ENCODE results near the gene UBC.
"Not testable (repeated sequence)": the region's sequence is repeated elsewhere in the genome, so short reads cannot be mapped to it uniquely, and the experiment has no call there.

The UBC gene

DNA sequence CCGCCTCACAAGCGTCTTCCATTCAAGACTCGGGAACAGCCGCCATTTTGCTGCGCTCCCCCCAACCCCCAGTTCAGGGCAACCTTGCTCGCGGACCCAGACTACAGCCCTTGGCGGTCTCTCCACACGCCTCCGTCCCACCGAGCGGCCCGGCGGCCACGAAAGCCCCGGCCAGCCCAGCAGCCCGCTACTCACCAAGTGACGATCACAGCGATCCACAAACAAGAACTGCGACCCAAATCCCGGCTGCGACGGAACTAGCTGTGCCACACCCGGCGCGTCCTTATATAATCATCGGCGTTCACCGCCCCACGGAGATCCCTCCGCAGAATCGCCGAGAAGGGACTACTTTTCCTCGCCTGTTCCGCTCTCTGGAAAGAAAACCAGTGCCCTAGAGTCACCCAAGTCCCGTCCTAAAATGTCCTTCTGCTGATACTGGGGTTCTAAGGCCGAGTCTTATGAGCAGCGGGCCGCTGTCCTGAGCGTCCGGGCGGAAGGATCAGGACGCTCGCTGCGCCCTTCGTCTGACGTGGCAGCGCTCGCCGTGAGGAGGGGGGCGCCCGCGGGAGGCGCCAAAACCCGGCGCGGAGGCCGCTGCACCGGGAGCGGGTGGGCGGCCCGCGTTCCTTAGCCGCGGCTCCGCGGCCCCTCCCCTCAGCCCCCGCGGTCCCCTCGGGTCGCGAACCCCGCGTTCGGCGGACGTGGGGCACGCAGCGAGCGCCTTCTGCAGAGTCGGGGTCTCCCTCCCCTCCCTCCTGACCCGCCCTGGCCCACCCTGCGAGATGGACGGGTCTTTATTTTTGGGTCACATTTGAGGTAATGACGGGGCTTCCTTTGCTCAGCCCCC lies at the start of gene UBC:
UBC (minus strand) TSS at position 259 of the 847 bp plus-strand sequence. CDS start 879 bp downstream, outside the sequence.
- no peak for DNase-seq

DNA sequence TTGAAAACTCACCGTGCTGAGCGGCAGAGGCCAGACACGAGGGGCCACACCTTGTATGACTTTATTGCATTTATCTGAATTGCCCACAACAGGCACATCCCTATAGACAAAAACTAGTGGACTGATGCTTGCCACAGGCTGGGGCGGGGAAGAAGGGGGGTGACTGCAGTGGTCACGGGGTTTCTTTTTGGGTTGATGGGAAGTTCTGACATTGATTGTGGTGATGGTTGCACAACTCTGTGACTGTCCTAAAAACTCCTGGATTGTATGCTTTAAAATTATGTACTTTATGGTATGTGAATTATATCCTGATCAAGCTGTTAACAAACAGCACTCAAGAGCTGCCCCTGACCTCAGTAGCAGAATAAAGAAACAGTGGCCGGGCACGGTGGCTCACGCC lies 48.8 kb upstream of the UBC start:
- no peak for DNase-seq

DNA sequence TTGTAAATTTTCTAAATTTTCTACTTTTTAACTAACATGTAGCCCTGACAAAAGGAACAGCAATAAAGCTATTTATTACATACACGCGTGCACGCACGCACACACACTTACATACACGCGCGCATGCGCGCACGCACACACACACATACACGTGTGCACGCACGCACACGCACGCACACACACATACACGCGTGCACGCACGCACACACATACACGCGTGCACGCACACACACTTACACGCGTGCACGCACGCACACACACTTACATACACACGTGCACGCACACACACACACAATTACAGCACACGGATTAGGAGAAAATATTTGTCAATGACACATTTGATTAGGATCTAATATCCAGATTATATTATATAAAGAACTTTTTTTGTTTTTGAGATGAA lies 46.6 kb upstream of the UBC start:
- DNase-seq, result no peak

DNA sequence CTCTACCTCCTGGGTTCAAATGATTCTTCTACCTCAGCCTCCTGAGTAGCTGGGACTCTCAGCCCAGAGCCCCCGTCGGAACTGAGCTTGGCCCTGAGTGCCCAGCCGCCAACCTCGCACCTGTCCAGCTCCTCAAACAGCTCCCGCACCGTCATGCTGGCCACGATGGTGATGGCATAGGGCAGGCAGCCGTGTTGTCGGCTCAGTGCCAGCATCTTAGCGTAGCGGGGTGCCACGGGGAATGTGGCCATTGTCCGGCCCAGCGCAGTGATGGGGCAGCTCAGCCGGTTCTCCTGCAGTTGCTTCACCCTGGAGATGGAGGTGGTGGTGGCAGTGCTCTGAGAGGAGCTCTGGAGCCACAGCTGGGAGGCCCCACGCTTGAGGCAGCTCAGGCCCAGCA lies 42.1 kb upstream of the UBC start:
- DNase-seq, result no peak

DNA sequence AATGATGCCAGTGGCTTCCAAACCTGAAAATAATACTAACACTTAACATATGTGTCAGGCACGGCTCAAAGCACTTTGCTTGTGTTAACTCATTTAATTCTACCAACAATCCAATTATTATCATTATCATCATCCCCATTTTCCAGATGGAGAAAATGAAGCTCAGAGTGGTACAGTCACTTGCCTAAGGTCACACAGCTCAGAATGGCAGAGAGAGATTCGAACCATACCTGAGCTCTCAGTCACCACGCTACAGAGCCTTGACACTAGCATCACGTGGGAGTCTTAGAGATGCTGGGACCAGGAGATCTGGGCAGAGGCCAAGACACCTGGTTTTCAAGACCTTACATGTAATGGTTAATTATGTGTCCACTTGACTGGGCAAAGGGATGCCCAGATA lies 40.3 kb upstream of the UBC start:
- DNase-seq, result no peak

DNA sequence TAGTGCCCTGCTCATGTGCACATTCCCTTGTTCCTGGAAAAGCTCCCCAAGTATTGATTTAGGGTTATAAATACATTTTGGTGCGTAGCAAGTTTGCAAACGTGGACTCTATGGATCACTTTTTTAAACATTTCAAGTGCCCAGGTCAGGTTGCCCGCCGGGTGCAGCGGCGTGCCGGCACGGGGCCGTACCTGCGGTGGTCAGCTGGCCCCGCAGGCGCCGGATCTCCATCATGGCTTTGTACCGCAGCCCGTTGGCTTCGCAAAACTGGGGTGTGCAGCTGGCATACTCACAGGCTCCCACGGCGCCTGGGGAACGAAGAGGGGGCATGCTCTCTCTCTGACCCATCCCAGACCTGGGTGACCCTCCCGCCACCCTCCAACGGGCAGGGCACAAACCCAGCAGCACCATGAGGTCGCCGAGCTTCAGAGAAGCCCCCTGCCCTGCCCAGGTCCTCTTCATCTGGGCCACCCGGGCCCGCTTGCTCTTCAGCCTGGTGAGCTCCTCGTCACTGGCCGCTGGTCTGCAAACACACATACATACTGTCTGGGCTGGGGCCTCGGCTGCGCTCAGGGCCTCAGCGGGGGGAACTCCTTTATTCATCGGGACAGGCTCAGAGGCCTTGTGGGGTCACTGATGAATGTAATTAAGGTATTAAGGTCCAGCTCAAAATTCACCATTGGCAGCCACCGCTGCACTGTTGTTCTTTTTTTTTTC lies 39.4 kb upstream of the UBC start:
- no peak for DNase-seq

DNA sequence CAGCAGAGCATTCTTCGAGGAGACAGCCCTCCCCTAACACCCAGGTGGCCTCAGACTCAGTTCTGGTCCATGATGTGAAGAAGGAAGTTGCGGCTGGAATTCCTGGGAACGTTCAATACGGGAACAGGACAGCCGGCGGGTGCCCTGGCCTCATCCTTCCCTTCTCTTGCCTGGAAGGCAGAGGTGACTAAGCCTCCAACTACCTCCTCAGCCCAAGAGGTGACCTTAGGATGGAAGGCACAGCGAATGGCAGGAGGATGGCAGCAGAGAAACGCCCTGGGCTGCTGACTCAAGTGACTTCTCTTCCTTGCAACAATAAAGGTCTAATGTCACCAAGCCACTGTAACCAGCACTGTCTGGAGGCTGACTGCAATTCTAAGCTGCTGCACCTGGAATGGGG lies 38.4 kb upstream of the UBC start:
- no peak for DNase-seq

DNA sequence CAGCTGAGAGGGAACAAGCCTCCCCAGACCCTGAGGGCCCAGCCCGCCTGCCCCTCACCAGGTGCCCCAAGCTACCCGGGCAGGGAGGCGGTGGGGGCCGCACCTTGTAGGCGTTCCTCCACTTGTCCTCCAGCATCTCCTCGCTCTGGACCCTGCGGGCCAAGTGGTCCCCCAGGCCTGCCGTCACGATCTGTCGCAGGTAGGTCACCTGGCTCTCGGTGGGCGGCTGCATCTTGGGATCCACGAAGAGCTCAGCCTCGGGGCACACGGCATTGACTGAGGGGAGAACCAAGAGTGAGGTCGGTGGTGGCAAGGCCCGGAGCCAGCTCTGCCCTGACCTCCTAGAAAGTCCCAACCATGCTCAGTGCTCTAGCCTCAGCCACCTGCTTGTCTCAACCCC lies 37.8 kb upstream of the UBC start:
- no peak for DNase-seq

DNA sequence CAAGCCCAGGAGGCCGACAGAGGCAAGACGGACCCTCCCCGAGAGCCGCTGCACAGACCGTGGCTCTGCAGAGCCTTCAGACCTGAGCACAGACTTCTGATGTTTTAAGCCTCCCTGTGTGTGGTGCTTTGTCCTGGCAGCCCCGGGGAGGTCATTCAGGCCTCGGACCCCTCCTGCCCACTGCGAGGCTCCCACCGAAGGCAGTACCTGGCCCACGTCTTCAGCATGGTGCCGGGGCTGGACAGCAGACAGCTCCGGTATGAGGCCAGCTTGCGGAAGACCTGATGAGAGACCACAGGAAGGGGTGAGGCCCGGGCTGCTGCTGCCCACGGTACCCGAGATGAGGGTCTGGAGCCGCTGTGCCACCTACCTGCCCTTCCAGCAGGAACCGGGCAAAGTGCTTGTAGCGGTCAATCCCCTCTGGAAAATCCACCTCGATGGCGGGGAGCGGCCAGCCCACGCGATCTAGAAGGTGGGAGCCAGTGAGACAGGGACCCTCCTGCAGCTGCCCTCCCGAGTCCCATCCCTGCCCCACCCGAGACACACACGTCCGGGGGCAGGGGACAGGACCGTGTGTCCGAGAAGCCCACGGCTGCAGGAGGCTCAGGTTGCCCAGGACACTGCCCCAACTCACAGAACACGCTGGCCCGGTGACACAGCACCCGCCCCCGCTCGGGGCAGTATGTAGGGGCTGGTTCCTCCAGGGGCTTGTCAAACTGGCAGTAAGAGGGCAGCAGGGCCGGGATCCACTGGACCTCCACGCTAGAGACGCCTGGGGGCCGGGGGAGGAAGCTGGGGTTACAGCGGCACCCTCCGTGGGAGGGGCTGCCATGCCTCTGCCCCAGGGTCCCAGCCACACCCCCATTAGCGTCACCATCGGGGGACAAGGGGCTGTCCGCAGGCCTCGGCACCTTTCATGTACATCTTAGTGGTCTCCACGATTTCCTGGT lies 35.6 kb upstream of the UBC start:
- DNase-seq, result no peak

DNA sequence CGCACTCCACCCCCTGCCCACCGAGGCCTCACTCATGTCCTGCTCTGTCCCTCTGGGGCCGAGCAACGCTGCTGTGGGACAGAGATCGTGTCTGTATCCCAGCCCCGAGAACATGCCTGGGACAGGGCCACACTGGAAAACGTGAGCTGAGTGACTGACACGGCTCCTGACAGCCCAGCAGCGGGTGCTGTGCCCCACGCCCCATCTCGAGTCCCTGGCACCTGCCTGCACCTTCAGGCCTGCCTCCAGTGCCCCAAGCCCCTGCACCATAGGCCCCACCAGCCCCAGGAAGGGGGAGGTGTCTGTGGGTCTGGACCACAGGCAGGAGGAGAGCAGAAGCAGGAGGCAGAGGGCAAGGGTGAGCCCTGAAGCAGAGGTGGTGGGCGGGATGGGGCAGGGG lies 34.6 kb upstream of the UBC start:
- no peak for DNase-seq

DNA sequence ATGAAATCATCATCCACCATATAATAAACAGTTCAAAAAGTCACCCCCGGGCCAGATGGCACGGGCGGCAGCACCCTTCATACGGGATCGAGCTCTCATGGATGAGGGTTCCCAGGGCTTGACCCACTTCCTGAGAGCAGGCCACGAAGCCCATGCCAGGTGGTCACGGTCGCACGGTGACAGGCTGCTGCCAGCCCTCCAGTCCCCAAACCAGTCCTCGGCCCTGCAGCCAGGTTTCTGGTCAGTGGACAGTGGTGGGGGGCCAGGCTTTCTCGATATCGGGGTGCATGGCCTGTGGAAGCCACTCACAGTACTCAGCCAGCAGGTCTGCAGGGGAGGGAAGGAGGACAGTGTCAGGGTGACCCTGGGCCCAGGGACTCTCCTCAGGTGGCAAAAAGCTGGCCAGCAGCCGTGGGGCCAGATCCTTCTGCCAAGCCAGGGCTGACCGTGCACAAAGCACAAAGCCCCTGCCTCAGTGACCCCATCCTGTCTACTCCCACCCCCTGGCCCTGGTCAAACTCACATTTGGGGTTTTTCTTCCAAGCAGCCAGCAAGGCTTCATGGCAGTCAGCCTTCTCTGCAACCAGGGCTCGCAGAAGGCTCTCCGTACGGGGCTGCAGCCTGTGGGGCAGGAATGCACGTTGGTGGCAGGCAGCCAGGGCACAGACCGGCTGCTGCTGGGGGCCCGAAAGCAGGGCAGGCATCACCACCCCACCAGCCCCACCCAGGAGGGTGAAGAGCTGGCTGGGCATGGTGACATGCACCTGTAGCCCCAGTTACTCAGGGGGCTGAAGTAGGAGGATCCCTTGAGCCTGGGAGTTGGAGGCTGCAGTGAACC lies 33.3 kb upstream of the UBC start:
- no peak for DNase-seq

DNA sequence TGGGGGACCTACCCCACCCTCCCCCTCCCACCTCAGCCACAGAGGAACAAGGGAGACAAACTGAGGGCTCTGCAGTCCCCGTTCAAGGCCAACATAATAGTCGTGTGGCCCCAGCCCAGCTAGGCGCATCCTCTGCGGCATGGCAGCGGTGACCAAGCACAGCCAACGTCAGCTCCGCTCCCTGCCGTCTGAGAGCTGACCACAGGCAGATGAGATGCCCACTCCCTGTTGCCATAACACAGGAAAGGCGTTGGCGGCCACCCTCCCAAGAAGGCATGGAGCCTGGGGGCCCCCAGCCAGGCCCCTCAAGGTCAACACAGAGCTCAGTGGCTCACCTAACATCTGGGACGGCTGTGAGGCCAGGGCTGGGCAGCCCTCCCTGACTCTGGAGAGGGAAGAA lies 32.6 kb upstream of the UBC start:
- no peak for DNase-seq

DNA sequence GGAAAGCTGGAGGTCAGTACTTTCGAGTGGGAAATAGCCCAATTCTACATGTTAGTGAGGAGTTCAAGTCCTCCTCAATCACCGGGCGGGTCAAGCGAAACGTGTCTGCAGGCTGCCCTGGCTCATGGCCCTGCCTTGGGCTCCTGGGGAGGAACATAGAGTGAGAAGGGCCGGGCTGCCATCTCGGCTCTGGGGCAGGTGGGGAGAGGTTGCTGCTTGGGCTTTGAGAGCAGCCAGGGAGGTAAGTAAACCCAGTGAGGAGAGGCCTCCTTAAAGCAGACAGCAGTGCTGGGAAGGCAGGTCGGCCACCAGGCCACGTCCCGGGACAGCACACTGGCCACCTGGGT lies 32.0 kb upstream of the UBC start:
- no peak for DNase-seq

DNA sequence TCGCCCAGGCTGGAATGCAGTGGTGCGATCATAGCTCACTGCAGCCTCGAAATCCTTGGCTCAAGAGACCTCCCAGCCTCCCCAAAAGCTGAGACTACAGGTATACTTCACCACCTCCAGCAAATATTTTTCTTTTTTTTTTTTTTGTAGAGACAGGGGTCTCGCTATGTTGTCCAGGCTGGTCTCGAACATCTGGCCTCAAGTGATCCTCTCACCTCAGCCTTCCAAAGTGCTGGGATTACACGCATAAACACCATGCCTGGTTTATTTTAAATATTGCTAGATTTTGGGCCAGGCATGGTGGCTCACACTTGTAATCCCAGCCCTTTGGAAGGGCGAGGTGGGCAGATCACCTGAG lies 26.7 kb upstream of the UBC start:
- no peak for DNase-seq

DNA sequence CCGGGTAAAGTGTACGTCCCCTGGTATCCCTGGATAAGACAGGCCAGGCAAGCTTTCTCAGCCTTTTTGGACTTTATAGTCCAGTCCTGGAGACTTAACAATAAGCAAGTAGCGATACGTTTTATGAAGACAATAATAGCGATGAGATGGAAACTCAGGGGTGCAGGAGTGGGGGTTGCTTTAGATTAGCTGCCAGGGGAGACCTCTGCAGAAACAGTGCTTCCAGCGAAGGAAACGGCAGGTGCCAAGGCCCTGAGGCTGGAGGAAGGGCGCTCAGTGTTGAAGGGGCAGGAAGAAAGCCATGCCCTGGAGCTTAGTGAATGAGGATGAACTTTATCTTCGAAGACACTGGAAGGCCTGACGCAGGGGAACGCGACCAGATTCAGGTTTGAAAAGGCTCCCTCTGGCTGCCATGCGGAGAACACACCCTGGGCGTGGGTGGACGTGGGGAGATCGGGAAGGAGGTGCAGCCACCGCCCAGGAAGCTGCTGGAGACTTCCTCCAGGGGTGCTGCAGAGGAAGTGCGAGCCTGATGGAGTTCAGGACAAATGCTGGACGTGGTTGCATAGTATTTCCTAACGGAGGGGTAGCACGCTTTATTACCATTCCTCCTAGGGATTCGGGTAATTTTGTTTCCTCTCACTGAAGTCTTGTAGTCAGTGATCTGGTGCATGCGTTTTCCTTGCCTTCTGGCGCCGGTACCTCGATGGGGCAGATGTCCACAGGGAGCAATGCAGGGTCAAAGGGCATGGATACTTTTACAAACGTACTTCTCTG lies 26.1 kb upstream of the UBC start:
- DNase-seq, result no peak

DNA sequence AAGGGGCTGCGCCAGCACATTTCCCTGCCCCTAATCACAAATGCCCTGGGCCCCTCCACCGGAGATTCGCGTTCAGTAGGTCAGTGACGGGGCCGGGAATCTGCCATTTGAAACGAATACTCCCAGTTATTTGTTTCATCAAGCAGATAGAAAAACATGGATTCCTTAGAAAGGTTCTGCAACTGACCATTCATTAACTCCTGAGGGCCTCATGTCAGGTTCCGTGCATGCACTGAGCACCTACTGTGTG lies 25.6 kb upstream of the UBC start:
- DNase-seq, result no peak

DNA sequence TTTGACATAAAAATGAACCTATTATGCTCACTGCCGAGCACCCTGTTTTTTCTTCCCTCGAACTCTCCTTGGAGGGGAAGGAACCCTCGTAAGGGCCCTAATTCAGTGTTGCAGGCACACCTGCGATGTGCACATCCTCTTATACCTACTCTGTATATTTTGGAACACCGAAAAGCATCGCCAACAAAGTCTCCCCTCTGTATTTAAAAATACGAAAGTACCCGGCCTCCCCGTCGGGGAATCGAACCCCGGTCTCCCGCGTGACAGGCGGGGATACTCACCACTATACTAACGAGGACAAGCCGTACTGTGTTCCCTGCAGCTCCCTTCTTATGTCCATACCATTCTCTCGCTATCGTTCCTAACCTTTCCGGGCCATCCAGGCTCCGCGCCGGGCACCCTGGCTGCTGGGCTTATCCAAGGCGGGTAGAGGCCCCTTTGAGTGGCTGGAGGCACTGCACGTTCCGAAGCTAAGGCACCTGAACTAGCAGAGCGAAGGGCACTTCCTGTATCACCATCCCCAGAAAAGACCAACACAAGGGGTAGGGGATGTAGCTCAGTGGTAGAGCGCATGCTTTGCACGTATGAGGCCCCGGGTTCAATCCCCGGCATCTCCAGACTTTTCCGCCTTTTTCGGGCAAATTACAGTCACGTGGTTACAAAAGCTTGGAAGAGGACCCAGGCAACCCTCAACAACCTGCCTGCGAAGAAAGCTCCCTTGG lies 25.1 kb upstream of the UBC start:
- DNase-seq, result no peak

DNA sequence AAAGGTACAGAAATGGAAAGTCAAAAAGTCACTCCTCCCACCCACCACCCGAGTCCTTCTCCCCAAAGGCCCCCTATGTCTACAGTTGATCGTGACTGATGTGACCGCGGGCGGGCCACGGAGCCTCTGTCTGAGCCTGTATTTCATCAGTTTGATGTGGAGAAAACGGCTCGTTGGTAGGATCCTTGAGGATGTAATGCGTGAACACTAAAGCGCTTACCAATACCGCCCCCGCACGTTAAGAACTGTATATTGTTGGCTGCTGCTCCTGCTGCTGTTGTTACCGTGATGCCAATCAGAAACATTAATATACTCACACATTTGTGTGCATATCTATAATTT lies 24.6 kb upstream of the UBC start:
- DNase-seq, result no peak

DNA sequence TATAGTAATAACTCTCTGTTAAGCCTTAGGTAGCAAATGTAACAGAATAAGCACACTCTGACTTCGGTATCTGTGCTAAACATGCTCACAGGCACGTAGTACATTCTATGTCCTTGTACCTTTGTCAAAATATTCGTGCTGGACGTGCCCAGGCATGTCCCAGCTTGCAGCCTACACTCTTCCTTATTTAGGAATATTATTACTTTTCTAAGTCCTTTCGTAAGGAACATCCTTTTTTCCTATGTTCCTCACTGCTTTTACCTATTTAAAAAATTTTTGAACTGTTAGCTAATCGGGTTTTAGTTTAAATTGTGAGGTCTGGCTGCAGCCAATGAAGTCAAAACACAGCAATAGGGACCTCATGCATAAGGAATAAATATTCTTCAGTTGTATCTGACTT lies 24.1 kb upstream of the UBC start:
- DNase-seq, result no peak

DNA sequence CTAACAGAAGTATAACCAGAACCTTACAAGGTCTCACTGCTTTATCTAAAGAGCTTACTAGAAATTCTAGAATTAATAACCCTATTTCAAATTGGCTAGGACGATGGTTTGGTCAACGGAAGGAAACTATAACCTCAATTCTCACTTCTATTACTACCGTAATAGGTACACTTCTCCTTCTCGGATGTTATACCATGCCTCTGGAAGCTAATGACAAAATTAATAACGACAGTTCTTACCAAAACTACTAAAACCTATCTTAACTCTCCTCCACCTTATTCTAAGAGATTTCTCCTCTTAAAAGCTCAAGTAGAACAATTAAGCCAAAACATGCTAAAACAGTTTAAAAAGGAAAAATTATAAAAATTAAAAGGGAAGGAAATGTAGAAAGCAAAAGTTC lies 23.7 kb upstream of the UBC start:
- DNase-seq, result no peak

DNA sequence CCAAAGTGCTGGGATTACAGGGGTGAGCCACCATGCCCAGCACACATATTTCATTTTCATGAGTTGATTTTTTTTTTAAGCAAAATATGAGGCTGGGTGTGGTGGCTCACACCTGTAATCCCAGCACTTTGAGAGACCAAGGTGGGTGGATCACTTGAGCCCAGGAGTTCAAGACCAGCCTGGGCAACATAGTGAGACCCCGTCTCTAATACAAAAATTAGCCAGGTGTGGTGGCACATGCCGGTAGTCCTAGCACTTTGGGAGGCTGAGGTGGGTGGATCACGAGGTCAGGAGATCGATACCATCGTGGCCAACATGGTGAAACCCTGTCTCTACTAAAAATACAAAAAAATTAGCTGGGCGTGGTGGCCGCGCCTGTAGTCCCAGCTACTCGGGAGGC lies 17.1 kb upstream of the UBC start:
- not testable (repeated sequence) for DNase-seq

DNA sequence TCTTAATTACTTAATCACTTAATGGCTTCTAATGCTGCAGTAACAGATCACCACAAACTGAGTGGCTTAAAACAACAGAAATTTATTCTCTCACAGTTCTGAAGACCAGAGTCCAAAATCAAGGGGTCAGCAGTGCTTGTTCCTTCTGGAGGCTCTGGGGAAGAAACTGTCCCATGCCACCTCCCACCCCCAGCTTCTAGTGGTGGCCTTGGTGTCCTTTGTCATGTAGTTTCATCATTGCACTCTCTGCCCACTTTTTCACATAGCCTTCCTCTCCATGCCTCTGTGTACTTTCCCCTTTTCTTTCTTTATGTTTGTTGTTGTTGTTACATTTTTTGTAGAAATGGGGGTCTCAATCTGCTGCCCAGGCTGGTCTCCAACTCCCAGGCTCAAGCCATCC lies 16.1 kb upstream of the UBC start:
- no peak for DNase-seq
